H1 (cell line): ENCODE measurements around the gene TUBGCP5. TPM values are rescaled to one million over a fixed set of nuclear protein-coding genes. Genes with fewer than 3 reads are reported as not detected.

Experiments used
- CTCF ChIA-PET: fragments of 300-600 bp; sonication (Branson Sonifier 250); formaldehyde crosslinking; loops from one replicate; lab custom pipeline; 2021; ENCODE audit not compliant: partially characterized antibody; lab: Charles Lee
- POLR2A ChIA-PET: fragments of 300-600 bp; sonication (Branson Sonifier 250); formaldehyde crosslinking; loops from one replicate; lab custom pipeline; 2021; ENCODE audit warnings: inconsistent platforms; ENCODE audit not compliant: partially characterized antibody; lab: Charles Lee
- DNase-seq, 2 experiments: peaks; one replicate each; pipeline versions ENCODE4 v3.0.0 to v3.0.0-alpha.2; 2010 to 2022; ENCODE audit warnings: low spot score in 2 of 2, low read depth in 1 of 2, mixed read lengths in 1 of 2
- FAIRE-seq: peaks from 2 replicates; lab custom pipeline; 2011; peaks lifted over from hg19 to GRCh38; lab: Jason Lieb, UNC
- H2AFZ ChIP-seq: 2 replicates; pipeline ENCODE4 v1.8.1; 2012; ENCODE audit warnings: low read length, inconsistent platforms
- H2AK5ac ChIP-seq: 2 replicates; pipeline ENCODE4 v1.6.1; 2013; ENCODE audit warnings: low read depth, low read length
- H2BK120ac ChIP-seq: replicated peaks from 2 replicates; pipeline ENCODE3; 2013; ENCODE audit warnings: low read depth, low read length, inconsistent platforms
- H2BK12ac ChIP-seq: 2 replicates; pipeline ENCODE4 v1.6.1; 2013; ENCODE audit warnings: low read depth, low read length
- H2BK15ac ChIP-seq: 2 replicates; pipeline ENCODE4 v1.6.1; 2013; ENCODE audit warnings: low read length
- H2BK20ac ChIP-seq: 2 replicates; pipeline ENCODE4 v1.6.1; 2013; ENCODE audit warnings: low read length
- H2BK5ac ChIP-seq: 2 replicates; pipeline ENCODE4 v1.6.1; 2013; ENCODE audit warnings: low read depth, low read length
- H3K14ac ChIP-seq: 2 replicates; pipeline ENCODE4 v1.6.1; 2013; ENCODE audit warnings: inconsistent platforms; ENCODE audit not compliant: insufficient read length
- H3K18ac ChIP-seq: 2 replicates; pipeline ENCODE4 v1.6.1; 2013; ENCODE audit warnings: low read length; ENCODE audit errors: extremely low read depth
- H3K23ac ChIP-seq: 2 replicates; pipeline ENCODE4 v1.6.1; 2013; ENCODE audit warnings: inconsistent platforms; ENCODE audit not compliant: insufficient read length
- H3K23me2 ChIP-seq: 2 replicates; pipeline ENCODE4 v1.6.1; 2013; ENCODE audit warnings: low read depth, low read length
- H3K27ac ChIP-seq: 2 replicates; pipeline ENCODE4 v1.6.1; 2011; ENCODE audit warnings: low read depth, low read length, inconsistent platforms
- H3K27me3 ChIP-seq, 4 experiments: replicated peaks in 1 of 4; 1 replicate in 1 of 4; 2 replicates in 3 of 4; pipeline versions ENCODE4 v1.6.1 to v1.8.1; 2011 to 2013; ENCODE audit warnings: low read length in 3 of 4, mild to moderate bottlenecking in 3 of 4, inconsistent platforms in 2 of 4, mixed read lengths in 2 of 4, moderate library complexity in 1 of 4; ENCODE audit not compliant: control insufficient read depth in 3 of 4, insufficient read depth in 3 of 4; ENCODE audit errors: extremely low read depth in 1 of 4
- H3K36me3 ChIP-seq, 4 experiments: 2 replicates each; pipeline versions ENCODE4 v1.6.1 to v1.8.1; 2011 to 2013; ENCODE audit warnings: mild to moderate bottlenecking in 4 of 4, low read length in 3 of 4, moderate library complexity in 2 of 4, control low read depth in 1 of 4, inconsistent platforms in 1 of 4; ENCODE audit not compliant: insufficient read depth in 4 of 4, control insufficient read depth in 2 of 4
- H3K4ac ChIP-seq: replicated peaks from 2 replicates; pipeline ENCODE3; 2013; ENCODE audit warnings: low read length, low read depth, mixed read lengths, inconsistent platforms; ENCODE audit not compliant: insufficient read length
- H3K4me1 ChIP-seq, 4 experiments: replicated peaks in 1 of 4; 1 replicate in 1 of 4; 2 replicates in 3 of 4; pipeline versions ENCODE4 v1.6.1 to v1.8.1; 2011 to 2013; ENCODE audit warnings: low read length in 3 of 4, inconsistent platforms in 2 of 4, mixed read lengths in 1 of 4; ENCODE audit not compliant: insufficient read depth in 4 of 4, control insufficient read depth in 3 of 4
- H3K4me2 ChIP-seq, 2 experiments: 2 replicates each; pipeline versions ENCODE4 v1.6.1 to v1.8.1; 2011 to 2013; ENCODE audit warnings: low read depth in 2 of 2, low read length in 2 of 2, control low read depth in 1 of 2, inconsistent platforms in 1 of 2, mild to moderate bottlenecking in 1 of 2; ENCODE audit not compliant: insufficient read depth in 1 of 2
- H3K4me3 ChIP-seq, 4 experiments: fragments of 200-600, 300-600 bp in 1 of 4; sonication (generic), shearing (Covaris generic), sonication (Bioruptor Twin) in 1 of 4; 2 replicates each; pipeline versions ENCODE4 v1.5.1 to v1.8.1; 2011 to 2016; ENCODE audit warnings: low read length in 4 of 4, low read depth in 3 of 4, control low read depth in 2 of 4, inconsistent platforms in 2 of 4, mild to moderate bottlenecking in 2 of 4, mixed read lengths in 1 of 4, moderate library complexity in 1 of 4; ENCODE audit not compliant: insufficient read depth in 2 of 4; ENCODE audit errors: extremely low read depth in 1 of 4
- H3K56ac ChIP-seq: replicated peaks from 2 replicates; pipeline ENCODE3; 2013; ENCODE audit warnings: low read depth, mild to moderate bottlenecking, mixed read lengths, low read length, inconsistent platforms; ENCODE audit not compliant: insufficient read length
- H3K79me1 ChIP-seq: 2 replicates; pipeline ENCODE4 v1.6.1; 2013; ENCODE audit warnings: low read depth, low read length, control low read depth
- H3K79me2 ChIP-seq, 2 experiments: 2 replicates each; pipeline versions ENCODE4 v1.6.1 to v1.8.1; 2012 to 2013; ENCODE audit warnings: low read length in 2 of 2, mild to moderate bottlenecking in 2 of 2, inconsistent platforms in 1 of 2; ENCODE audit not compliant: insufficient read depth in 2 of 2, control insufficient read depth in 1 of 2
- H3K9ac ChIP-seq, 4 experiments: replicated peaks in 1 of 4; 1 replicate in 1 of 4; 2 replicates in 3 of 4; pipeline versions ENCODE4 v1.6.1 to v1.8.1; 2011 to 2013; ENCODE audit warnings: low read depth in 3 of 4, low read length in 3 of 4, control low read depth in 2 of 4, mild to moderate bottlenecking in 2 of 4, moderate library complexity in 2 of 4, inconsistent platforms in 1 of 4; ENCODE audit errors: extremely low read depth in 1 of 4
- H3K9me3 ChIP-seq, 2 experiments: 2 replicates each; pipeline versions ENCODE4 v1.6.1 to v1.8.1; 2012 to 2013; ENCODE audit warnings: mild to moderate bottlenecking in 2 of 2, moderate library complexity in 2 of 2, control low read depth in 1 of 2, inconsistent platforms in 1 of 2, low read depth in 1 of 2, low read length in 1 of 2, mixed read lengths in 1 of 2; ENCODE audit not compliant: insufficient read depth in 2 of 2
- H4K20me1 ChIP-seq, 2 experiments: replicated peaks in 1 of 2; 2 replicates each; pipeline versions ENCODE3 to v1.8.1; 2011 to 2013; ENCODE audit warnings: inconsistent platforms in 2 of 2, low read length in 2 of 2, mild to moderate bottlenecking in 1 of 2; ENCODE audit not compliant: insufficient read depth in 2 of 2, control insufficient read depth in 1 of 2
- H4K5ac ChIP-seq: 2 replicates; pipeline ENCODE4 v1.6.1; 2013; ENCODE audit warnings: low read length, low read depth, mixed read lengths, inconsistent platforms; ENCODE audit not compliant: insufficient read length
- H4K8ac ChIP-seq: 2 replicates; pipeline ENCODE4 v1.8.0; 2013; ENCODE audit warnings: mild to moderate bottlenecking, moderate library complexity, low read length, inconsistent platforms; ENCODE audit not compliant: insufficient read depth; ENCODE audit errors: extremely low read depth
- H4K91ac ChIP-seq: replicated peaks from 2 replicates; pipeline ENCODE3; 2013; ENCODE audit warnings: low read length, mixed read lengths, inconsistent platforms; ENCODE audit not compliant: insufficient read length
- BRCA1 ChIP-seq: IDR thresholded peaks from 2 replicates; pipeline ENCODE4 v1.6.1; 2012; ENCODE audit warnings: low read depth, low read length, improper control_type of control experiment
- CHD2 ChIP-seq: IDR thresholded peaks from 2 replicates; pipeline ENCODE4 v1.6.1; 2012; ENCODE audit warnings: low read length, improper control_type of control experiment
- CTBP2 ChIP-seq: IDR thresholded peaks from 2 replicates; pipeline ENCODE4 v1.7.0; 2011; ENCODE audit warnings: borderline replicate concordance, mild to moderate bottlenecking, moderate library complexity, mixed read lengths, low read length; ENCODE audit not compliant: insufficient read depth, insufficient read length
- HDAC6 ChIP-seq: IDR thresholded peaks from one replicate; pipeline ENCODE4 v1.7.1; 2012; ENCODE audit warnings: low read depth, mild to moderate bottlenecking, inconsistent platforms, low read length, moderate library complexity
- MAFK ChIP-seq: IDR thresholded peaks from 2 replicates; pipeline ENCODE4 v1.6.1; 2012; ENCODE audit warnings: low read depth, mild to moderate bottlenecking, improper control_type of control experiment, low read length
- WGBS, 2 experiments: shearing (Covaris generic) in 1 of 2; methylation state at CpG; one replicate each; pipeline versions ENCODE4 v1.1.6 to v1.1.7; 2013 to 2015; ENCODE audit warnings: low lambda C conversion rate in 2 of 2, mixed read lengths in 2 of 2, inconsistent platforms in 1 of 2, low coverage in 1 of 2, missing lambda C conversion rate in 1 of 2; ENCODE audit not compliant: insufficient replicate concordance in 2 of 2, insufficient coverage in 1 of 2, insufficient read length in 1 of 2; ENCODE audit errors: extremely low coverage in 1 of 2, missing lambda C conversion rate in 1 of 2; 5-methylcytosine and 5-hydroxymethylcytosine counted together
- polyA plus RNA-seq, 7 experiments: library from polyadenylated mRNA; depleted of rRNA in 3 of 7; stranded (reverse) in 5 of 7; unstranded in 2 of 7; fragments of >200 nt in 5 of 7; fragments of 200-250 nt in 2 of 7; gene quantifications; 1 replicate in 5 of 7; 2 replicates in 1 of 7; 4 replicates in 1 of 7; pipeline versions ENCODE4 v1.2.1 to v1.2.3, GENCODE V29; 2011 to 2013; ENCODE audit warnings: missing spikeins in 2 of 7, mixed read lengths in 2 of 7
- total RNA-seq: library from RNA; stranded (reverse); fragmentation: NEBNext Ultra II Directional; extraction: Animal tissue kit (Norgen Biotek cat#: 25700); gene quantifications from 2 replicates; pipeline ENCODE4 v1.2.1, GENCODE V29; 2021

Gene TUBGCP5
- total and polyA plus RNA-seq, 2 of the 8 experiments (the other 6 are each of a cell fraction or from before 2014, with no cell fraction given) = 6.3 to 12.5 TPM

DNA sequence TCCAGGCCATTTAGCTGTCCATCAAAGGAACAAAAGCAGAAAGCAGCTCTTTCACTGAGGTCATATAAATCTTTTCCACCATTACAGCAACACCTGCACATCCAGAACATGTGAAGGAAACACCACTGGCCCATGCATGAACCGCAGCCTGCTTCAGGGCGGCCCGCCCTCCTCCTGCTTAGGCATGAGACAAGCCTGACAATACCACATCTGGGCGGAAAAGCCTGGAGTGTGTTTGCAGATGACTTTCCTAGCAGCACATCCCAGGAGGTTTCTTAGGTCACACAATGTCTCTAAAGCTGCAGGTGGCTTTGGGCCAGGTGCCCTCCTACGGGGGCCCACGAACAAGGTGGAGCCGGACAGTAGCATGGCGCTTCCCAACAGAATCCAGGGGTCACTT, 78.8 kb downstream of the TUBGCP5 start:
- POLR2A ChIA-PET = interaction anchor here (0.9 kb wide), 1 partner anchor 19 kb away, joined by 4 read pairs; the partner anchor contains the start of gene CYFIP1
- no peaks in the 10 kb centered on the region; the same call in 1 of the 2 replicates for H3K23me2 ChIP-seq
- H3K4me3 ChIP-seq = no peak overlapping the region
- H3K4ac ChIP-seq = no peak overlapping the region
- no peak overlapping the region for H3K9ac ChIP-seq
- H2BK15ac ChIP-seq = no peak overlapping the region
- no peak overlapping the region for H2BK20ac ChIP-seq
- no peak overlapping the region for H2BK120ac ChIP-seq
- TF ChIP-seq CHD2 = no peak
- TF ChIP-seq MAFK = no peak
- TF ChIP-seq HDAC6 = no peak
- no peak for TF ChIP-seq BRCA1
- TF ChIP-seq CTBP2 = no peak
- TF ChIP-seq, all 59 proteins: peak for 0
- H4K20me1 ChIP-seq = peaks cover 23 to 25% of the 10 kb centered on the region in 2 experiments
- H3K79me1 ChIP-seq = peaks cover 26% of the 10 kb centered on the region
- no peak overlapping the region for H2BK5ac ChIP-seq
- H3K23ac ChIP-seq = no peak overlapping the region
- H3K9me3 ChIP-seq = no peaks in the 10 kb centered on the region
- CTCF ChIA-PET = interaction anchor here (1.8 to 2.1 kb wide), 2 partner anchors 17 to 76 kb away, joined by 3 to 5 read pairs; no protein-coding TSS in a partner anchor
- no peak overlapping the region for H2BK12ac ChIP-seq
- WGBS, 2 experiments = 92% methylated on average over 8 of the region's 8 CpGs; no CpG with 5 or more reads in 1 of the 2 experiments
- peaks cover 0 to 5% (median 0%) of the 10 kb centered on the region in 4 experiments; a peak in 2 of 7 replicates for H3K27me3 ChIP-seq
- H4K91ac ChIP-seq = no peak overlapping the region
- H4K8ac ChIP-seq = no peak overlapping the region; the same call in 1 of the 2 replicates
- FAIRE-seq (no peak), DNase-seq (no peak)
- H3K56ac ChIP-seq = no peak overlapping the region
- no peak overlapping the region for H2AK5ac ChIP-seq
- H3K4me1 ChIP-seq = peaks cover 0 to 5% (median 0%) of the 10 kb centered on the region in 4 experiments; a peak in 1 of 7 replicates
- no peak overlapping the region for H4K5ac ChIP-seq
- H3K27ac ChIP-seq = no peak overlapping the region
- H2AFZ ChIP-seq = no peak overlapping the region
- H3K79me2 ChIP-seq = peaks cover 0 to 28% of the 10 kb centered on the region in 2 experiments; a peak in 2 of 4 replicates
- H3K14ac ChIP-seq = no peak overlapping the region
- no peak overlapping the region for H3K18ac ChIP-seq
- H3K36me3 ChIP-seq = no peaks in the 10 kb centered on the region
- no peak overlapping the region for H3K4me2 ChIP-seq
